ENCODE measurements around the gene TENM3.

TENM3 gene

DNA sequence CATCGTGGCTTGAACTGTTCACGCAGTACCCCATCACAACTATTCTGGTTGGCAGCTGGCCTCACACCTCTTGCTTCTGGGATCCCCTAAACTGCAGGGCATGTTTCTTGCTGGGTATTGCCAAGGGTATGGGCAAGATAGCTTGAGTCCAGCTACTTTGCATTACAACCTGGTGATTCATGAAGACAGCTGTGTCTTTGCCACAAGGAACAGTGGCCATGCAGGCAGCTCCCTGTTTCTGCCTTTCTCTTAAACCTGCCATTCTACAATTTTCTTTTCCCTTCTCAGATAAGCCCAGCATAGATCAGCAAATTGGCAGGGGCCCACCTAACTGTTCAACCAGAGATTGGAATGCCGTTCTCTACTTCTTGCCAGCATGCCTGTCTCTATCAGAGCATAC, 42.8 kb downstream of the TENM3 start:
- no peaks in the 10 kb centered on the region for H3K9me3 ChIP-seq (ENCODE audit: control insufficient read depth, insufficient read depth, low read depth, low read length)
- H3K36me3 ChIP-seq (ENCODE audit: control insufficient read depth in 2 of 2, insufficient read depth in 1 of 2, low read length in 2 of 2) = no peaks in the 10 kb centered on the region
- no peak overlapping the region for H3K4me3 ChIP-seq (ENCODE audit: low read depth, low read length)
- H3K27ac ChIP-seq (ENCODE audit: extremely low read depth, low read depth, low read length) = no peak overlapping the region
- no peaks in the 10 kb centered on the region for H3K4me1 ChIP-seq (ENCODE audit: control insufficient read depth, insufficient read depth, low read length)
- POLR2A ChIA-PET = interaction anchor here (0.6 kb wide), 1 partner anchor 18 kb away, joined by 3 read pairs; no protein-coding TSS in a partner anchor
- CTCF ChIA-PET = no interaction called here
- no peak for TF ChIP-seq ZNF530 (tag by site-specific recombination; IDR thresholded peaks at IDR 0.05; ENCODE audit: low read depth)
- no peak for TF ChIP-seq ZNF140 (tag by site-specific recombination; IDR thresholded peaks at IDR 0.05)
- TF ChIP-seq ZNF560 (tag by site-specific recombination; IDR thresholded peaks at IDR 0.05; ENCODE audit: borderline replicate concordance) = no peak

DNA sequence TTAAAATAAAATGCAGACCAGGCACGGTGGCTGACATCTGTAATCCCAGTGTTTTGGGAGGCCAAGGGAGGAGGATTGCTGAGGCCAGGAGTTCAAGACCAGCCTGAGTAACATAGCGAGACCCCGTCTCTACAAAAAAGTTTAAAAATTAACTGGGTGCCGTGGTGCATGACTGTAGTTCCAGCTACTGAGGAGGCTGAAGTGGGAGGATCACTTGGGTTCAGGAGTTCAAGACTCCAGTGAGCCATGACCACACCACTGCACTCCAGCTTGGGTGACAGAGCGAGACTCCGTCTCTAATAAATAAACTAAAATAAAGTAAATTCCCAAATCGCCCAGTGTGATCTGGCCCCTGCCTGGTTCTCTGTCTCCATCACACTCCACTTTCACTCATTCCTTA, 43.7 kb downstream of the TENM3 start:
- no peaks in the 10 kb centered on the region for H3K9me3 ChIP-seq (ENCODE audit: control insufficient read depth, insufficient read depth, low read depth, low read length)
- H3K27ac ChIP-seq (ENCODE audit: extremely low read depth, low read depth, low read length) = no peak overlapping the region
- no peak for TF ChIP-seq ZNF146 (tag by site-specific recombination; IDR thresholded peaks at IDR 0.05)
- no peak for TF ChIP-seq ZNF391 (tag by site-specific recombination; IDR thresholded peaks at IDR 0.05; ENCODE audit: borderline replicate concordance, low read depth)
- TF ChIP-seq REPIN1 (tag by site-specific recombination; IDR thresholded peaks at IDR 0.05; ENCODE audit: low read depth) = no peak
- no peak for TF ChIP-seq ZNF701 (tag by site-specific recombination; IDR thresholded peaks at IDR 0.05)
- TF ChIP-seq, protein P1, sequence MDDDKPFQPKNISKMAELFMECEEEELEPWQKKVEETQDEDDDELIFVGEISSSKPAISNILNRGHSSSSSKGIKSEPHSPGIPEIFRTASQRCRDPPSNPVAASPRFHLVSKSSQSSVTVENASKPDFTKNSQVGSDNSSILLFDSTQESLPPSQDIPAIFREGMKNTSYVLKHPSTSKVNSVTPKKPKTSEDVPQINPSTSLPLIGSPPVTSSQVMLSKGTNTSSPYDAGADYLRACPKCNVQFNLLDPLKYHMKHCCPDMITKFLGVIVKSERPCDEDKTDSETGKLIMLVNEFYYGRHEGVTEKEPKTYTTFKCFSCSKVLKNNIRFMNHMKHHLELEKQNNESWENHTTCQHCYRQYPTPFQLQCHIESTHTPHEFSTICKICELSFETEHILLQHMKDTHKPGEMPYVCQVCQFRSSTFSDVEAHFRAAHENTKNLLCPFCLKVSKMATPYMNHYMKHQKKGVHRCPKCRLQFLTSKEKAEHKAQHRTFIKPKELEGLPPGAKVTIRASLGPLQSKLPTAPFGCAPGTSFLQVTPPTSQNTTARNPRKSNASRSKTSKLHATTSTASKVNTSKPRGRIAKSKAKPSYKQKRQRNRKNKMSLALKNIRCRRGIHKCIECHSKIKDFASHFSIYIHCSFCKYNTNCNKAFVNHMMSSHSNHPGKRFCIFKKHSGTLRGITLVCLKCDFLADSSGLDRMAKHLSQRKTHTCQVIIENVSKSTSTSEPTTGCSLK (tag by site-specific recombination; IDR thresholded peaks at IDR 0.05) = no peak
- TF ChIP-seq, protein P2, sequence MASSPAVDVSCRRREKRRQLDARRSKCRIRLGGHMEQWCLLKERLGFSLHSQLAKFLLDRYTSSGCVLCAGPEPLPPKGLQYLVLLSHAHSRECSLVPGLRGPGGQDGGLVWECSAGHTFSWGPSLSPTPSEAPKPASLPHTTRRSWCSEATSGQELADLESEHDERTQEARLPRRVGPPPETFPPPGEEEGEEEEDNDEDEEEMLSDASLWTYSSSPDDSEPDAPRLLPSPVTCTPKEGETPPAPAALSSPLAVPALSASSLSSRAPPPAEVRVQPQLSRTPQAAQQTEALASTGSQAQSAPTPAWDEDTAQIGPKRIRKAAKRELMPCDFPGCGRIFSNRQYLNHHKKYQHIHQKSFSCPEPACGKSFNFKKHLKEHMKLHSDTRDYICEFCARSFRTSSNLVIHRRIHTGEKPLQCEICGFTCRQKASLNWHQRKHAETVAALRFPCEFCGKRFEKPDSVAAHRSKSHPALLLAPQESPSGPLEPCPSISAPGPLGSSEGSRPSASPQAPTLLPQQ (tag by site-specific recombination; IDR thresholded peaks at IDR 0.05) = no peak
- TF ChIP-seq, protein P3, sequence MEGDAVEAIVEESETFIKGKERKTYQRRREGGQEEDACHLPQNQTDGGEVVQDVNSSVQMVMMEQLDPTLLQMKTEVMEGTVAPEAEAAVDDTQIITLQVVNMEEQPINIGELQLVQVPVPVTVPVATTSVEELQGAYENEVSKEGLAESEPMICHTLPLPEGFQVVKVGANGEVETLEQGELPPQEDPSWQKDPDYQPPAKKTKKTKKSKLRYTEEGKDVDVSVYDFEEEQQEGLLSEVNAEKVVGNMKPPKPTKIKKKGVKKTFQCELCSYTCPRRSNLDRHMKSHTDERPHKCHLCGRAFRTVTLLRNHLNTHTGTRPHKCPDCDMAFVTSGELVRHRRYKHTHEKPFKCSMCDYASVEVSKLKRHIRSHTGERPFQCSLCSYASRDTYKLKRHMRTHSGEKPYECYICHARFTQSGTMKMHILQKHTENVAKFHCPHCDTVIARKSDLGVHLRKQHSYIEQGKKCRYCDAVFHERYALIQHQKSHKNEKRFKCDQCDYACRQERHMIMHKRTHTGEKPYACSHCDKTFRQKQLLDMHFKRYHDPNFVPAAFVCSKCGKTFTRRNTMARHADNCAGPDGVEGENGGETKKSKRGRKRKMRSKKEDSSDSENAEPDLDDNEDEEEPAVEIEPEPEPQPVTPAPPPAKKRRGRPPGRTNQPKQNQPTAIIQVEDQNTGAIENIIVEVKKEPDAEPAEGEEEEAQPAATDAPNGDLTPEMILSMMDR (tag by site-specific recombination; IDR thresholded peaks at IDR 0.05) = no peak
- TF ChIP-seq ZNF660 (tag by site-specific recombination; IDR thresholded peaks at IDR 0.05) = no peak
- TF ChIP-seq ZNF174 (tag by site-specific recombination; IDR thresholded peaks at IDR 0.05) = no peak
- TF ChIP-seq ZNF335 (tag by site-specific recombination; conservative IDR thresholded peaks at IDR 0.05) = no peak
- TF ChIP-seq ZNF677 (tag by site-specific recombination; IDR thresholded peaks at IDR 0.05) = no peak
- TF ChIP-seq, protein P4, sequence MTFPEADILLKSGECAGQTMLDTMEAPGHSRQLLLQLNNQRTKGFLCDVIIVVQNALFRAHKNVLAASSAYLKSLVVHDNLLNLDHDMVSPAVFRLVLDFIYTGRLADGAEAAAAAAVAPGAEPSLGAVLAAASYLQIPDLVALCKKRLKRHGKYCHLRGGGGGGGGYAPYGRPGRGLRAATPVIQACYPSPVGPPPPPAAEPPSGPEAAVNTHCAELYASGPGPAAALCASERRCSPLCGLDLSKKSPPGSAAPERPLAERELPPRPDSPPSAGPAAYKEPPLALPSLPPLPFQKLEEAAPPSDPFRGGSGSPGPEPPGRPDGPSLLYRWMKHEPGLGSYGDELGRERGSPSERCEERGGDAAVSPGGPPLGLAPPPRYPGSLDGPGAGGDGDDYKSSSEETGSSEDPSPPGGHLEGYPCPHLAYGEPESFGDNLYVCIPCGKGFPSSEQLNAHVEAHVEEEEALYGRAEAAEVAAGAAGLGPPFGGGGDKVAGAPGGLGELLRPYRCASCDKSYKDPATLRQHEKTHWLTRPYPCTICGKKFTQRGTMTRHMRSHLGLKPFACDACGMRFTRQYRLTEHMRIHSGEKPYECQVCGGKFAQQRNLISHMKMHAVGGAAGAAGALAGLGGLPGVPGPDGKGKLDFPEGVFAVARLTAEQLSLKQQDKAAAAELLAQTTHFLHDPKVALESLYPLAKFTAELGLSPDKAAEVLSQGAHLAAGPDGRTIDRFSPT (tag by site-specific recombination; IDR thresholded peaks at IDR 0.05) = no peak
- POLR2A ChIA-PET = no interaction called here
- no peaks in the 10 kb centered on the region for H3K36me3 ChIP-seq (ENCODE audit: control insufficient read depth in 2 of 2, insufficient read depth in 1 of 2, low read length in 2 of 2)
- H3K4me3 ChIP-seq (ENCODE audit: low read depth, low read length) = no peak overlapping the region
- H3K4me1 ChIP-seq (ENCODE audit: control insufficient read depth, insufficient read depth, low read length) = no peaks in the 10 kb centered on the region
- CTCF ChIA-PET = no interaction called here
